WTC11 (cell line): ENCODE data around the gene TIGD3. TPM values are rescaled to one million over a fixed set of nuclear protein-coding genes. Genes with fewer than 3 reads are reported as not detected.

ENCODE experiments used
- ATAC-seq: fragments of 200-7000 bp; cut with Tn5 transposase; 2 replicates; pipeline ENCODE4 v1.10.0; 2021; ENCODE audit warnings: mild to moderate bottlenecking, moderate library complexity
- CTCF ChIA-PET: fragments of 300-600 bp; sonication (Branson Sonifier 250); formaldehyde crosslinking; loops from one replicate; lab custom pipeline; 2021; ENCODE audit warnings: antibody characterized with exemption; lab: Charles Lee
- POLR2A ChIA-PET: fragments of 350-600 bp; sonication (Branson Sonifier 250); formaldehyde crosslinking; loops from one replicate; lab custom pipeline; 2021; ENCODE audit warnings: antibody characterized with exemption; lab: Charles Lee
- DNase-seq: peaks from one replicate; pipeline ENCODE4 v3.0.0; 2021; ENCODE audit warnings: low spot score
- H3K27ac Mint-ChIP-seq: 2 replicates; pipeline ENCODE4 v1.8.0; 2021; ENCODE audit warnings: mixed read lengths
- H3K27me3 Mint-ChIP-seq: 2 replicates; pipeline ENCODE4 v1.8.0; 2021; ENCODE audit warnings: low read depth, mild to moderate bottlenecking, moderate library complexity, mixed read lengths
- H3K36me3 Mint-ChIP-seq: 2 replicates; pipeline ENCODE4 v1.8.0; 2021; ENCODE audit warnings: mixed read lengths
- H3K4me1 Mint-ChIP-seq: 2 replicates; pipeline ENCODE4 v1.8.0; 2022; ENCODE audit warnings: mixed read lengths
- H3K4me3 Mint-ChIP-seq: 2 replicates; pipeline ENCODE4 v1.8.0; 2021; ENCODE audit warnings: mild to moderate bottlenecking, moderate library complexity, mixed read lengths
- H3K9me3 Mint-ChIP-seq: 2 replicates; pipeline ENCODE4 v1.8.0; 2021; ENCODE audit warnings: mixed read lengths
- AFF4 ChIP-seq: sonication (generic); formaldehyde crosslinking; IDR thresholded peaks from 2 replicates; pipeline ENCODE4 v1.8.1; 2023; ENCODE audit warnings: mild to moderate bottlenecking, missing genetic modification reagents, borderline replicate concordance
- CDX4 ChIP-seq: fragments of 250-450 bp; sonication (Bioruptor Pico); IDR thresholded peaks from 2 replicates; pipeline ENCODE4 v1.9.0; 2021; ENCODE audit warnings: moderate library complexity, mild to moderate bottlenecking, inconsistent platforms, borderline replicate concordance
- E2F5 ChIP-seq: sonication (generic); formaldehyde crosslinking; IDR thresholded peaks from 2 replicates; pipeline ENCODE4 v1.8.1; 2022; ENCODE audit warnings: mild to moderate bottlenecking, moderate library complexity, missing genetic modification reagents
- FOXJ3 ChIP-seq: sonication (generic); formaldehyde crosslinking; IDR thresholded peaks from 2 replicates; pipeline ENCODE4 v1.9.0; 2021; ENCODE audit warnings: missing genetic modification reagents, mild to moderate bottlenecking, borderline replicate concordance
- HMGXB4 ChIP-seq: sonication (generic); formaldehyde crosslinking; IDR thresholded peaks from 2 replicates; pipeline ENCODE4 v1.8.1; 2023; ENCODE audit warnings: mild to moderate bottlenecking, moderate library complexity, missing genetic modification reagents
- NR2C2 ChIP-seq: sonication (generic); formaldehyde crosslinking; IDR thresholded peaks from 2 replicates; pipeline ENCODE4 v1.8.0; 2022; ENCODE audit warnings: mild to moderate bottlenecking, missing genetic modification reagents
- PRDM15 ChIP-seq: sonication (generic); formaldehyde crosslinking; IDR thresholded peaks from 2 replicates; pipeline ENCODE4 v1.8.0; 2022; ENCODE audit warnings: missing genetic modification reagents
- STAT6 ChIP-seq: sonication (generic); formaldehyde crosslinking; conservative IDR thresholded peaks from 2 replicates; pipeline ENCODE4 v1.8.1; 2023; ENCODE audit warnings: mild to moderate bottlenecking, low read depth, missing genetic modification reagents, moderate library complexity
- TEAD4 ChIP-seq: sonication (generic); formaldehyde crosslinking; IDR thresholded peaks from 2 replicates; pipeline ENCODE4 v1.8.0; 2022; ENCODE audit warnings: mild to moderate bottlenecking, missing genetic modification reagents
- ZNF232 ChIP-seq: sonication (generic); formaldehyde crosslinking; IDR thresholded peaks from 2 replicates; pipeline ENCODE4 v1.8.0; 2022; ENCODE audit warnings: mild to moderate bottlenecking, missing genetic modification reagents
- ZNF396 ChIP-seq: fragments of 250-450 bp; sonication (Bioruptor Pico); IDR thresholded peaks from 2 replicates; pipeline ENCODE4 v1.8.0; 2021; ENCODE audit warnings: mild to moderate bottlenecking, moderate library complexity, borderline replicate concordance
- ZNF425 ChIP-seq: fragments of 250-450 bp; sonication (Bioruptor Pico); conservative IDR thresholded peaks from 2 replicates; pipeline ENCODE4 v1.9.0; 2021; ENCODE audit warnings: mild to moderate bottlenecking
- total RNA-seq: library from RNA; stranded (reverse); gene quantifications from 3 replicates; pipeline ENCODE4 v1.2.3, GENCODE V29; 2021

The TIGD3 gene
- total RNA-seq, 1 experiment from 2014 or later: 1.9 TPM

GRCh38 chr11:65400307-65401072, 45.9 kb downstream of the TIGD3 start (continued):
- TF ChIP-seq ZNF425 (CRISPR knock-in tag) (no peak), FOXJ3 (no peak)

- H3K27me3 Mint-ChIP-seq: no peaks in the 10 kb centered on the region
- TF ChIP-seq E2F5 (CRISPR knock-in tag) (no peak), AFF4 (CRISPR knock-in tag) (no peak)
- ChIA-PET CTCF (interaction anchor here (0.6 to 1.7 kb wide), 4 partner anchors 15 to 138 kb away, joined by 3 to 9 read pairs (median 3); no protein-coding TSS in a partner anchor), POLR2A (interaction anchor here (0.9 kb wide), 1 partner anchor 18 kb away, joined by 7 read pairs; no protein-coding TSS in a partner anchor)
- H3K9me3 Mint-ChIP-seq: no peaks in the 10 kb centered on the region
- H3K36me3 Mint-ChIP-seq: peaks cover 11% of the 10 kb centered on the region
- H3K4me3 Mint-ChIP-seq: no peak overlapping the region
- peak; percentile 71 for ATAC-seq
- peaks cover 10% of the 10 kb centered on the region for H3K4me1 Mint-ChIP-seq
- no peak overlapping the region for H3K27ac Mint-ChIP-seq
- peak; percentile 45 for DNase-seq
Measured at GRCh38 chr11:65401073-65401802, 46.7 kb downstream of the TIGD3 start.

- Mint-ChIP-seq H3K4me3 (no peak overlapping the region), H3K9me3 (no peaks in the 10 kb centered on the region), H3K36me3 (peaks cover 11% of the 10 kb centered on the region), H3K27ac (no peak overlapping the region), H3K27me3 (no peaks in the 10 kb centered on the region), H3K4me1 (peaks cover 10% of the 10 kb centered on the region)
- ChIA-PET POLR2A (interaction anchor here (0.9 kb wide), 1 partner anchor 17 kb away, joined by 7 read pairs; no protein-coding TSS in a partner anchor), CTCF (interaction anchor here (0.6 to 1.7 kb wide), 4 partner anchors 14 to 138 kb away, joined by 3 to 9 read pairs (median 3); no protein-coding TSS in a partner anchor)
- ATAC-seq (no peak), DNase-seq (no peak)
- TF ChIP-seq NR2C2 (CRISPR knock-in tag) (no peak), STAT6 (no peak), ZNF232 (CRISPR knock-in tag) (no peak), TEAD4 (CRISPR knock-in tag) (no peak), CDX4 (no peak), PRDM15 (CRISPR knock-in tag) (no peak), ZNF396 (CRISPR knock-in tag) (no peak), HMGXB4 (CRISPR knock-in tag) (no peak)
Measured at GRCh38 chr11:65401803-65402248, 47.3 kb downstream of the TIGD3 start.
